ENCODE data around the gene E2F7.

- TF ChIP-seq CTCF (IDR thresholded peaks at IDR 0.05; ENCODE audit: borderline replicate concordance, extremely low read depth, low read length, poor library complexity, severe bottlenecking) (no peak), EZH2 (IDR thresholded peaks at IDR 0.05; ENCODE audit: borderline replicate concordance, low read depth, low read length, severe bottlenecking) (no peak)
Measured at GRCh38 chr12:77001276-77001675, 64.1 kb downstream of the E2F7 start.
